ENCODE measurements around the gene SEC14L6.

SEC14L6 gene

GRCh38 chr22:30481711-30482110 lies 64.8 kb downstream of the SEC14L6 start:
- Histone ChIP-seq H3K9me3 (ENCODE audit: control insufficient read depth in 2 of 2, low read length in 2 of 2) (no peaks in the 10 kb centered on the region), H3K36me3 (ENCODE audit: control insufficient read depth in 2 of 2, insufficient read depth in 2 of 2, low read length in 2 of 2) (no peaks in the 10 kb centered on the region), H3K9ac (ENCODE audit: low read length in 2 of 2) (no peak overlapping the region), H3K4me1 (ENCODE audit: control insufficient read depth, insufficient read depth, low read length) (no peaks in the 10 kb centered on the region), H3K27ac (ENCODE audit: low read length) (no peak overlapping the region), H3K4me3 (ENCODE audit: low read length in 2 of 2) (no peak overlapping the region), H3K27me3 (ENCODE audit: control insufficient read depth in 1 of 2, insufficient read depth in 2 of 2, low read length in 2 of 2) (no peaks in the 10 kb centered on the region)

GRCh38 chr22:30479981-30480380 lies 66.6 kb downstream of the SEC14L6 start:
- no peak overlapping the region for H3K9ac ChIP-seq (ENCODE audit: low read length in 2 of 2)

DNA sequence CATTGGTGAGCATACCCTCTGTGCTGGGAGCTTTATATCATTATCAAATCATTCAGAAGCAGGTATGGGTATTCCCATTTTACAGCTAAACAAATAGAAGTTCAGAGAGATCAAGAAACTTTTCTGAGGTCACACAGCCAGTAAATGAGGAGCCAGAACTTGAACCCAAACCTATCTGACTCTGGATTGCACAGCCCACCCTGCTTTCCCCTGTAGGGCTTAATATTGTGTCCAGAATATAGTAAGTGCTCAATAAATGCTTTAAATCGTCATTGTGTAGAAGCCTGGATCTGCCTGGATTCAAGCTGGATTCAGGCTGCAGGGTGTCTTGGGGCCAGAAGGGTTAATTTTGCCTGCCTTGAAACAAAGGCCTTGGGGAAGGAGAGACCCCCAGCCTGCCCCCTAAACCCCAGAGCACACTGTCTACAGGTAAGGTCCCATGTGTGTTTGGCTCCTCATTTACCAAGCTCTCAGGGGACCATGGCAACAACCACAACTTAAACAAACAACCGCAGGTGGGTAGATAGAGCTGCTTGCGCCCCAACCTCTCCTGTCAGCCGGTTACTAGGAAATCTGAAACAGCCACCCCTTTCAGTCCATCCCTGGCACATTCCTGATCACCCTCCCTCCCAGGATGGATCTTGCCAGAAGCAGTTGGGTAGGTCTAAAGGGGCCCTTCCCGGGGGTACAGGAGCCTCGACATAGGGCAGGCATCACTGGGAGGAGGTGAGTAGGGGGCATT lies 71.7 kb downstream of the SEC14L6 start:
- Histone ChIP-seq H3K4me1 (ENCODE audit: control insufficient read depth, insufficient read depth, low read length) (no peaks in the 10 kb centered on the region), H3K9me3 (ENCODE audit: control insufficient read depth in 2 of 2, low read length in 2 of 2) (no peaks in the 10 kb centered on the region), H3K36me3 (ENCODE audit: control insufficient read depth in 2 of 2, insufficient read depth in 2 of 2, low read length in 2 of 2) (no peaks in the 10 kb centered on the region), H3K9ac (ENCODE audit: low read length in 2 of 2) (no peak overlapping the region), H3K27me3 (ENCODE audit: control insufficient read depth in 1 of 2, insufficient read depth in 2 of 2, low read length in 2 of 2) (peaks cover 3 to 6% of the 10 kb centered on the region in 2 donors), H3K27ac (ENCODE audit: low read length) (no peak overlapping the region), H3K4me3 (ENCODE audit: low read length in 2 of 2) (no peak overlapping the region)

More at GRCh38 chr22:30479981-30480380, 66.6 kb downstream of the SEC14L6 start:
- Histone ChIP-seq H3K27me3 (ENCODE audit: control insufficient read depth in 1 of 2, insufficient read depth in 2 of 2, low read length in 2 of 2) (no peaks in the 10 kb centered on the region), H3K27ac (ENCODE audit: low read length) (no peak overlapping the region), H3K9me3 (ENCODE audit: control insufficient read depth in 2 of 2, low read length in 2 of 2) (no peaks in the 10 kb centered on the region), H3K4me1 (ENCODE audit: control insufficient read depth, insufficient read depth, low read length) (no peaks in the 10 kb centered on the region), H3K36me3 (ENCODE audit: control insufficient read depth in 2 of 2, insufficient read depth in 2 of 2, low read length in 2 of 2) (no peaks in the 10 kb centered on the region), H3K4me3 (ENCODE audit: low read length in 2 of 2) (no peak overlapping the region)

- no peaks in the 10 kb centered on the region for H3K4me1 ChIP-seq (ENCODE audit: control insufficient read depth, insufficient read depth, low read length)
- H3K36me3 ChIP-seq (ENCODE audit: control insufficient read depth in 2 of 2, insufficient read depth in 2 of 2, low read length in 2 of 2), result no peaks in the 10 kb centered on the region
- no peaks in the 10 kb centered on the region for H3K9me3 ChIP-seq (ENCODE audit: control insufficient read depth in 2 of 2, low read length in 2 of 2)
- H3K9ac ChIP-seq (ENCODE audit: low read length in 2 of 2), result no peak overlapping the region
- no peak overlapping the region for H3K4me3 ChIP-seq (ENCODE audit: low read length in 2 of 2)
- peaks cover 3 to 8% of the 10 kb centered on the region in 2 donors for H3K27me3 ChIP-seq (ENCODE audit: control insufficient read depth in 1 of 2, insufficient read depth in 2 of 2, low read length in 2 of 2)
- H3K27ac ChIP-seq (ENCODE audit: low read length), result no peak overlapping the region
Observed at GRCh38 chr22:30474121-30474520, 72.4 kb downstream of the SEC14L6 start.

- Histone ChIP-seq H3K4me1 (ENCODE audit: control insufficient read depth, insufficient read depth, low read length) (no peaks in the 10 kb centered on the region), H3K27ac (ENCODE audit: low read length) (no peak overlapping the region), H3K9ac (ENCODE audit: low read length in 2 of 2) (no peak overlapping the region), H3K36me3 (ENCODE audit: control insufficient read depth in 2 of 2, insufficient read depth in 2 of 2, low read length in 2 of 2) (no peaks in the 10 kb centered on the region), H3K9me3 (ENCODE audit: control insufficient read depth in 2 of 2, low read length in 2 of 2) (no peaks in the 10 kb centered on the region), H3K27me3 (ENCODE audit: control insufficient read depth in 1 of 2, insufficient read depth in 2 of 2, low read length in 2 of 2) (peaks cover 6 to 8% of the 10 kb centered on the region in 2 donors), H3K4me3 (ENCODE audit: low read length in 2 of 2) (no peak overlapping the region)
Observed at GRCh38 chr22:30472994-30473720, 73.4 kb downstream of the SEC14L6 start.
